Measurements from ENCODE around the gene RCSD1.
"Not testable (repeated sequence)": the region's sequence is repeated elsewhere in the genome, so short reads cannot be mapped to it uniquely, and the experiment has no call there.

The RCSD1 gene

GRCh38 chr1:167719715-167720421 lies 89.8 kb downstream of the RCSD1 start:
- not testable (repeated sequence) for DNase-seq

GRCh38 chr1:167720965-167721616 lies 91.1 kb downstream of the RCSD1 start:
- no peak for DNase-seq

- DNase-seq, result peak; percentile 85
These were observed 91.7 kb downstream of the RCSD1 start, which contains the start of gene MPZL1 for GRCh38 chr1:167721617-167722151. Gene MPZL1 (plus strand): TSS chr1:167721982. CDS start chr1:167722152, 170 bp downstream.

- DNase-seq, result no peak
These were observed 92.3 kb downstream of the RCSD1 start for GRCh38 chr1:167722152-167722869.

- DNase-seq, result no peak
These were observed 92.8 kb downstream of the RCSD1 start for GRCh38 chr1:167722870-167723251.

GRCh38 chr1:167723707-167724323 lies 93.8 kb downstream of the RCSD1 start:
- no peak for DNase-seq

GRCh38 chr1:167726008-167726407 lies 96.0 kb downstream of the RCSD1 start:
- DNase-seq, result no peak

GRCh38 chr1:167728818-167729410 lies 98.9 kb downstream of the RCSD1 start:
- DNase-seq, result no peak

GRCh38 chr1:167734227-167734626 lies 104.2 kb downstream of the RCSD1 start:
- DNase-seq, result no peak

GRCh38 chr1:167734841-167735240 lies 104.8 kb downstream of the RCSD1 start:
- DNase-seq, result no peak

- no peak for DNase-seq
These were observed 107.1 kb downstream of the RCSD1 start for GRCh38 chr1:167737169-167737568.

- no peak for DNase-seq
These were observed 108.1 kb downstream of the RCSD1 start for GRCh38 chr1:167738158-167738557.

GRCh38 chr1:167739752-167740151 lies 109.7 kb downstream of the RCSD1 start:
- DNase-seq, result no peak

GRCh38 chr1:167741103-167741502 lies 111.1 kb downstream of the RCSD1 start:
- DNase-seq, result not testable (repeated sequence)

GRCh38 chr1:167742392-167743057 lies 112.5 kb downstream of the RCSD1 start:
- not testable (repeated sequence) for DNase-seq

- DNase-seq, result no peak
These were observed 114.9 kb downstream of the RCSD1 start for GRCh38 chr1:167744901-167745300.

GRCh38 chr1:167746013-167746672 lies 116.1 kb downstream of the RCSD1 start:
- DNase-seq, result no peak

GRCh38 chr1:167746988-167747655 lies 117.1 kb downstream of the RCSD1 start:
- no peak for DNase-seq

- no peak for DNase-seq
These were observed 118.0 kb downstream of the RCSD1 start for GRCh38 chr1:167747988-167748387.

GRCh38 chr1:167748906-167749305 lies 118.9 kb downstream of the RCSD1 start:
- no peak for DNase-seq

GRCh38 chr1:167749741-167750140 lies 119.7 kb downstream of the RCSD1 start:
- no peak for DNase-seq

Data from activated effector memory CD4-positive, alpha-beta T cell treated with Interleukin-2 at 50 U/mL for 16 hours (primary cell).